HL-60/S4 treated with retinoic acid at 250 ng/mL for 4 days and 3 days (cell line): ENCODE results near the gene IGSF21.

Experiments used
- in situ Hi-C: fragments of 300-500 bp; cut with MboI; formaldehyde crosslinking; loops from 2 replicates; pipeline ENCODE4 v1.7.0; 2022; ENCODE audit warnings: low sequenced_read_pairs

The IGSF21 gene

GRCh38 chr1:18175530-18176377 is 68.2 kb downstream of the IGSF21 start:
- in situ Hi-C loops, result no loop called here

- in situ Hi-C loops, result no loop called here
Measured at GRCh38 chr1:18176619-18177018, 69.0 kb downstream of the IGSF21 start.

- in situ Hi-C loops, result no loop called here
Measured at GRCh38 chr1:18178111-18178510, 70.5 kb downstream of the IGSF21 start.

- in situ Hi-C loops, result no loop called here
Measured at GRCh38 chr1:18179009-18179408, 71.4 kb downstream of the IGSF21 start.

- in situ Hi-C loops, result no loop called here
Measured at GRCh38 chr1:18182398-18183160, 75.0 kb downstream of the IGSF21 start.

GRCh38 chr1:18183533-18183932 is 75.9 kb downstream of the IGSF21 start:
- in situ Hi-C loops, result no loop called here

GRCh38 chr1:18187054-18187453 is 79.5 kb downstream of the IGSF21 start:
- in situ Hi-C loops, result no loop called here

GRCh38 chr1:18188820-18189517 is 81.4 kb downstream of the IGSF21 start:
- in situ Hi-C loops, result no loop called here

- in situ Hi-C loops, result no loop called here
Measured at GRCh38 chr1:18190598-18190997, 83.0 kb downstream of the IGSF21 start.

- in situ Hi-C loops, result no loop called here
Measured at GRCh38 chr1:18191037-18191436, 83.4 kb downstream of the IGSF21 start.

- in situ Hi-C loops, result no loop called here
Measured at GRCh38 chr1:18191481-18192155, 84.0 kb downstream of the IGSF21 start.

- in situ Hi-C loops, result no loop called here
Measured at GRCh38 chr1:18192182-18192581, 84.6 kb downstream of the IGSF21 start.

- in situ Hi-C loops, result no loop called here
Measured at GRCh38 chr1:18192974-18193373, 85.4 kb downstream of the IGSF21 start.

GRCh38 chr1:18197299-18197698 is 89.7 kb downstream of the IGSF21 start:
- in situ Hi-C loops, result no loop called here

GRCh38 chr1:18198260-18198659 is 90.7 kb downstream of the IGSF21 start:
- in situ Hi-C loops, result no loop called here

GRCh38 chr1:18199462-18199861 is 91.9 kb downstream of the IGSF21 start:
- in situ Hi-C loops, result no loop called here

- in situ Hi-C loops, result no loop called here
Measured at GRCh38 chr1:18200136-18200717, 92.6 kb downstream of the IGSF21 start.

- in situ Hi-C loops, result no loop called here
Measured at GRCh38 chr1:18200918-18201317, 93.3 kb downstream of the IGSF21 start.

GRCh38 chr1:18201997-18202719 is 94.6 kb downstream of the IGSF21 start:
- in situ Hi-C loops, result no loop called here

- in situ Hi-C loops, result no loop called here
Measured at GRCh38 chr1:18203645-18204044, 96.0 kb downstream of the IGSF21 start.
